ENCODE data around the gene LRMDA.

The LRMDA gene

GRCh38 chr10:76150876-76151288, 719.5 kb downstream of the LRMDA start:
- no peak for DNase-seq

GRCh38 chr10:76152186-76152585, 720.8 kb downstream of the LRMDA start:
- no peak for DNase-seq

- no peak for DNase-seq
These were observed 724.5 kb downstream of the LRMDA start for GRCh38 chr10:76155961-76156360.

- no peak for DNase-seq
These were observed 729.2 kb downstream of the LRMDA start for GRCh38 chr10:76160446-76161300.

GRCh38 chr10:76161301-76161582, 729.8 kb downstream of the LRMDA start:
- DNase-seq, result no peak

- DNase-seq, result no peak
These were observed 737.0 kb downstream of the LRMDA start for GRCh38 chr10:76168437-76168836.

GRCh38 chr10:76169246-76169645, 737.8 kb downstream of the LRMDA start:
- no peak for DNase-seq

- DNase-seq, result no peak
These were observed 740.6 kb downstream of the LRMDA start for GRCh38 chr10:76172020-76172419.

GRCh38 chr10:76175533-76176165, 744.2 kb downstream of the LRMDA start:
- DNase-seq, result no peak

- DNase-seq, result no peak
These were observed 744.7 kb downstream of the LRMDA start for GRCh38 chr10:76176166-76176550.

GRCh38 chr10:76177936-76178335, 746.5 kb downstream of the LRMDA start:
- no peak for DNase-seq

GRCh38 chr10:76178532-76179292, 747.3 kb downstream of the LRMDA start:
- no peak for DNase-seq

- no peak for DNase-seq
These were observed 748.4 kb downstream of the LRMDA start for GRCh38 chr10:76179806-76180205.

- no peak for DNase-seq
These were observed 753.2 kb downstream of the LRMDA start for GRCh38 chr10:76184647-76185046.

GRCh38 chr10:76185471-76186301, 754.3 kb downstream of the LRMDA start:
- no peak for DNase-seq

- no peak for DNase-seq
These were observed 756.8 kb downstream of the LRMDA start for GRCh38 chr10:76188216-76188615.

GRCh38 chr10:76190634-76191270, 759.3 kb downstream of the LRMDA start:
- no peak for DNase-seq

- no peak for DNase-seq
These were observed 759.9 kb downstream of the LRMDA start for GRCh38 chr10:76191336-76191735.

GRCh38 chr10:76192151-76192550, 760.7 kb downstream of the LRMDA start:
- DNase-seq, result no peak

GRCh38 chr10:76192694-76193320, 761.4 kb downstream of the LRMDA start:
- no peak for DNase-seq

- DNase-seq, result no peak
These were observed 764.4 kb downstream of the LRMDA start for GRCh38 chr10:76195654-76196390.
